Panc1 (cell line): ENCODE results near the gene SEL1L3. TPM values are rescaled to one million over a fixed set of nuclear protein-coding genes. Genes with fewer than 3 reads are reported as not detected.
"Not testable (repeated sequence)": the region's sequence is repeated elsewhere in the genome, so short reads cannot be mapped to it uniquely, and the experiment has no call there.

Source experiments
- ATAC-seq: fragments of 200-7000 bp; cut with Tn5 transposase; 2 replicates; pipeline ENCODE4 v1.9.1; 2020; ENCODE audit warnings: mild to moderate bottlenecking, moderate library complexity
- BruUV-seq: library from RNA; stranded (reverse); fragments of 400-500 nt; replicated peaks from 2 replicates; lab custom pipeline; 2021; lab: Mats Ljungman, UMichigan
- CTCF ChIA-PET: fragments of 300-600 bp; sonication (Branson Sonifier 250); formaldehyde crosslinking; loops from one replicate; lab custom pipeline; 2022; ENCODE audit warnings: antibody characterized with exemption; lab: Charles Lee
- POLR2A ChIA-PET: fragments of 300-600 bp; sonication (Branson Sonifier 250); formaldehyde crosslinking; loops from one replicate; lab custom pipeline; 2022; ENCODE audit warnings: antibody characterized with exemption; lab: Charles Lee
- DNase-seq: peaks from one replicate; pipeline ENCODE4 v3.0.0-alpha.2; 2010; ENCODE audit warnings: low read depth, low spot score
- H3K27ac ChIP-seq: 2 replicates; pipeline ENCODE4 v1.5.1; 2011; ENCODE audit warnings: mild to moderate bottlenecking, low read length, inconsistent platforms
- H3K27me3 ChIP-seq: fragments of 200-500 bp; sonication (Bioruptor generic); 2 replicates; pipeline ENCODE4 v1.6.0; 2014; ENCODE audit warnings: low read length, inconsistent platforms; ENCODE audit not compliant: control insufficient read depth, insufficient read depth
- H3K36me3 ChIP-seq: fragments of 200-500 bp; sonication (Bioruptor generic); 2 replicates; pipeline ENCODE4 v1.5.1; 2014; ENCODE audit warnings: inconsistent platforms, mild to moderate bottlenecking, low read length, moderate library complexity; ENCODE audit not compliant: control insufficient read depth, insufficient read depth
- H3K4me1 ChIP-seq: 2 replicates; pipeline ENCODE4 v1.5.1; 2011; ENCODE audit warnings: inconsistent platforms, mild to moderate bottlenecking, low read length, moderate library complexity; ENCODE audit not compliant: control insufficient read depth, insufficient read depth
- H3K4me3 ChIP-seq, 2 experiments: 2 replicates each; pipeline ENCODE4 v1.5.1; 2011 to 2012; ENCODE audit warnings: low read depth in 2 of 2, low read length in 2 of 2, mild to moderate bottlenecking in 2 of 2, inconsistent platforms in 1 of 2, moderate library complexity in 1 of 2
- H3K9me3 ChIP-seq: fragments of 200-500 bp; sonication (Bioruptor generic); 2 replicates; pipeline ENCODE4 v1.5.1; 2014; ENCODE audit warnings: low read depth, mild to moderate bottlenecking, inconsistent platforms, low read length, moderate library complexity; ENCODE audit not compliant: control insufficient read depth, insufficient read depth
- POLR2AphosphoS5 ChIP-seq: IDR thresholded peaks from 2 replicates; pipeline ENCODE4 v1.6.1; 2012; ENCODE audit warnings: mild to moderate bottlenecking, low read depth, low read length, moderate library complexity
- SIN3A ChIP-seq: IDR thresholded peaks from 2 replicates; pipeline ENCODE4 v1.6.1; 2012; ENCODE audit warnings: low read depth, mild to moderate bottlenecking, low read length, moderate library complexity, borderline replicate concordance; ENCODE audit not compliant: insufficient read depth
- TCF7L2 ChIP-seq: IDR thresholded peaks from 2 replicates; pipeline ENCODE4 v1.6.1; 2011; ENCODE audit warnings: mild to moderate bottlenecking, low read depth, low read length, inconsistent platforms
- in situ Hi-C: cut with HindIII; loops from 2 replicates; pipeline ENCODE4 v1.10.0; 2016; ENCODE audit warnings: low sequenced_read_pairs, low pct_unique_long_range_greater_than_20kb
- intact Hi-C: fragments of 100-400 bp; cut with micrococcal nuclease; formaldehyde crosslinking; loops from one replicate; pipeline ENCODE4 v1.10.0; 2022; ENCODE audit not compliant: unreplicated experiment
- total RNA-seq: library from RNA; stranded (reverse); gene quantifications from one replicate; pipeline ENCODE4 v1.2.1, GENCODE V29; 2021; ENCODE audit not compliant: unreplicated experiment
- TF ChIP-seq, protein P1 (sequence below): fragments of 450-650 bp; IDR thresholded peaks from 2 replicates; pipeline ENCODE4 v1.5.1; 2017; ENCODE audit warnings: mild to moderate bottlenecking
- TF ChIP-seq, protein P2 (sequence below), 2 experiments: IDR thresholded peaks; 2 replicates each; pipeline ENCODE4 v1.6.1; 2011 to 2012; ENCODE audit warnings: low read depth in 2 of 2, control low read depth in 1 of 2, low read length in 1 of 2, mild to moderate bottlenecking in 1 of 2, moderate library complexity in 1 of 2; ENCODE audit not compliant: insufficient read depth in 1 of 2

The SEL1L3 gene
- total RNA-seq, 1 experiment from 2014 or later: 1.1 TPM

GRCh38 chr4:25870081-25870480 lies 7.3 kb upstream of the SEL1L3 start:
- intact Hi-C loops: loop anchor here (5.0 kb wide), 1 partner anchor 428 kb away; no protein-coding TSS in a partner anchor
- POLR2A ChIA-PET: no interaction called here
- no peak for ATAC-seq
- no peak overlapping the region for H3K4me3 ChIP-seq
- H3K27ac ChIP-seq: no peak overlapping the region
- no TSS peak for BruUV-seq
- in situ Hi-C loops: no loop called here
- H3K36me3 ChIP-seq: no peaks in the 10 kb centered on the region
- no peak for DNase-seq
- TF ChIP-seq, protein P1, sequence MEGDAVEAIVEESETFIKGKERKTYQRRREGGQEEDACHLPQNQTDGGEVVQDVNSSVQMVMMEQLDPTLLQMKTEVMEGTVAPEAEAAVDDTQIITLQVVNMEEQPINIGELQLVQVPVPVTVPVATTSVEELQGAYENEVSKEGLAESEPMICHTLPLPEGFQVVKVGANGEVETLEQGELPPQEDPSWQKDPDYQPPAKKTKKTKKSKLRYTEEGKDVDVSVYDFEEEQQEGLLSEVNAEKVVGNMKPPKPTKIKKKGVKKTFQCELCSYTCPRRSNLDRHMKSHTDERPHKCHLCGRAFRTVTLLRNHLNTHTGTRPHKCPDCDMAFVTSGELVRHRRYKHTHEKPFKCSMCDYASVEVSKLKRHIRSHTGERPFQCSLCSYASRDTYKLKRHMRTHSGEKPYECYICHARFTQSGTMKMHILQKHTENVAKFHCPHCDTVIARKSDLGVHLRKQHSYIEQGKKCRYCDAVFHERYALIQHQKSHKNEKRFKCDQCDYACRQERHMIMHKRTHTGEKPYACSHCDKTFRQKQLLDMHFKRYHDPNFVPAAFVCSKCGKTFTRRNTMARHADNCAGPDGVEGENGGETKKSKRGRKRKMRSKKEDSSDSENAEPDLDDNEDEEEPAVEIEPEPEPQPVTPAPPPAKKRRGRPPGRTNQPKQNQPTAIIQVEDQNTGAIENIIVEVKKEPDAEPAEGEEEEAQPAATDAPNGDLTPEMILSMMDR: no peak
- no peak for TF ChIP-seq POLR2AphosphoS5
- no peak for TF ChIP-seq SIN3A
- no peaks in the 10 kb centered on the region for H3K4me1 ChIP-seq
- no peaks in the 10 kb centered on the region for H3K9me3 ChIP-seq
- H3K27me3 ChIP-seq: no peaks in the 10 kb centered on the region
- CTCF ChIA-PET: no interaction called here

DNA sequence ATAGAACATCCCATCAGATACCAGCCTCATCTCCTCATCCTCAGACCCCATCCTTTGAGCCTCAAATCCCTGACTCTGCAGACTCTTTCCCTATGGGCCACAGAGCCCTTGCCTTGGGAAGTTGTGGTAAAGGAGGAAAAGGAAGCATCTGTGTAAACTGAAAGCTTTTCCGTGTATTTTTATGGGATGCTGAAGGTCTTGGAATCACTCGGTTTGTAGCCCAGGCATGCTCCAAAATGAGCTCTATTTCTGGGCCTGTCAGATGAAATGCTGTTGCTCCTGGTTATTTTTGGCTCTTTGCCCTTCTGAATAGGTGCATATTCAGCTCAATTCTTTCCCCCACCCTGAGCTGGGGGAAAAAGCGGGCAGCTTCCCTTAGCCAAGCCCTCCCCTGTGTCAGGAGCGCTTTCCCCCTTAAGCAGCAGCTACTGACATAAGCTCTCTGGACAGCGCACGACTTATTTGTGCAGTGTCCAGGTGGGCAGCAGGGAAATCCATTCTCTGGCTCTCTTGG lies 5.0 kb upstream of the SEL1L3 start:
- POLR2A ChIA-PET: no interaction called here
- in situ Hi-C loops: no loop called here

GRCh38 chr4:25866401-25866800 lies 3.6 kb upstream of the SEL1L3 start:
- in situ Hi-C loops, DNase-seq, H3K4me1 ChIP-seq, H3K27ac ChIP-seq, ATAC-seq, H3K27me3 ChIP-seq, intact Hi-C loops, H3K4me3 ChIP-seq, CTCF ChIA-PET, BruUV-seq, H3K9me3 ChIP-seq, H3K36me3 ChIP-seq: not testable (repeated sequence)
- POLR2A ChIA-PET: interaction anchor here (0.7 kb wide), 1 partner anchor 459 kb away, joined by 3 read pairs; no protein-coding TSS in a partner anchor

More for the DNA sequence above, 5.0 kb upstream of the SEL1L3 start:
- H3K36me3 ChIP-seq: no peaks in the 10 kb centered on the region
- BruUV-seq: no TSS peak
- TF ChIP-seq, protein P2, sequence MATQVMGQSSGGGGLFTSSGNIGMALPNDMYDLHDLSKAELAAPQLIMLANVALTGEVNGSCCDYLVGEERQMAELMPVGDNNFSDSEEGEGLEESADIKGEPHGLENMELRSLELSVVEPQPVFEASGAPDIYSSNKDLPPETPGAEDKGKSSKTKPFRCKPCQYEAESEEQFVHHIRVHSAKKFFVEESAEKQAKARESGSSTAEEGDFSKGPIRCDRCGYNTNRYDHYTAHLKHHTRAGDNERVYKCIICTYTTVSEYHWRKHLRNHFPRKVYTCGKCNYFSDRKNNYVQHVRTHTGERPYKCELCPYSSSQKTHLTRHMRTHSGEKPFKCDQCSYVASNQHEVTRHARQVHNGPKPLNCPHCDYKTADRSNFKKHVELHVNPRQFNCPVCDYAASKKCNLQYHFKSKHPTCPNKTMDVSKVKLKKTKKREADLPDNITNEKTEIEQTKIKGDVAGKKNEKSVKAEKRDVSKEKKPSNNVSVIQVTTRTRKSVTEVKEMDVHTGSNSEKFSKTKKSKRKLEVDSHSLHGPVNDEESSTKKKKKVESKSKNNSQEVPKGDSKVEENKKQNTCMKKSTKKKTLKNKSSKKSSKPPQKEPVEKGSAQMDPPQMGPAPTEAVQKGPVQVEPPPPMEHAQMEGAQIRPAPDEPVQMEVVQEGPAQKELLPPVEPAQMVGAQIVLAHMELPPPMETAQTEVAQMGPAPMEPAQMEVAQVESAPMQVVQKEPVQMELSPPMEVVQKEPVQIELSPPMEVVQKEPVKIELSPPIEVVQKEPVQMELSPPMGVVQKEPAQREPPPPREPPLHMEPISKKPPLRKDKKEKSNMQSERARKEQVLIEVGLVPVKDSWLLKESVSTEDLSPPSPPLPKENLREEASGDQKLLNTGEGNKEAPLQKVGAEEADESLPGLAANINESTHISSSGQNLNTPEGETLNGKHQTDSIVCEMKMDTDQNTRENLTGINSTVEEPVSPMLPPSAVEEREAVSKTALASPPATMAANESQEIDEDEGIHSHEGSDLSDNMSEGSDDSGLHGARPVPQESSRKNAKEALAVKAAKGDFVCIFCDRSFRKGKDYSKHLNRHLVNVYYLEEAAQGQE (IDR thresholded peaks at IDR 0.05; ENCODE audit: insufficient read depth in 1 of 2, low read depth in 2 of 2, low read length in 1 of 2): no peak
- TF ChIP-seq POLR2AphosphoS5 (no peak), SIN3A (no peak), TCF7L2 (no peak)
- TF ChIP-seq, protein P1: no peak
- no peak for DNase-seq
- no peaks in the 10 kb centered on the region for H3K9me3 ChIP-seq
- CTCF ChIA-PET: no interaction called here
- no peaks in the 10 kb centered on the region; the same call in 1 of the 2 replicates for H3K27me3 ChIP-seq
- no peak for ATAC-seq
- no peaks in the 10 kb centered on the region for H3K4me1 ChIP-seq
- H3K4me3 ChIP-seq: no peak overlapping the region
- H3K27ac ChIP-seq: no peak overlapping the region
- intact Hi-C loops: no loop called here
